ENCODE measurements around the gene GRAP2. TPM values are rescaled to one million over a fixed set of nuclear protein-coding genes. Genes with fewer than 3 reads are reported as not detected.
A peak's percentile ranks its signal among the peaks of the same experiment; 100 is the strongest.
"Not testable (repeated sequence)": the region's sequence is repeated elsewhere in the genome, so short reads cannot be mapped to it uniquely, and the experiment has no call there.

The GRAP2 gene
- total and polyA plus RNA-seq, 11 donors, result 0.24 to 5.0 (median 0.85) TPM; not detected in 1

DNA sequence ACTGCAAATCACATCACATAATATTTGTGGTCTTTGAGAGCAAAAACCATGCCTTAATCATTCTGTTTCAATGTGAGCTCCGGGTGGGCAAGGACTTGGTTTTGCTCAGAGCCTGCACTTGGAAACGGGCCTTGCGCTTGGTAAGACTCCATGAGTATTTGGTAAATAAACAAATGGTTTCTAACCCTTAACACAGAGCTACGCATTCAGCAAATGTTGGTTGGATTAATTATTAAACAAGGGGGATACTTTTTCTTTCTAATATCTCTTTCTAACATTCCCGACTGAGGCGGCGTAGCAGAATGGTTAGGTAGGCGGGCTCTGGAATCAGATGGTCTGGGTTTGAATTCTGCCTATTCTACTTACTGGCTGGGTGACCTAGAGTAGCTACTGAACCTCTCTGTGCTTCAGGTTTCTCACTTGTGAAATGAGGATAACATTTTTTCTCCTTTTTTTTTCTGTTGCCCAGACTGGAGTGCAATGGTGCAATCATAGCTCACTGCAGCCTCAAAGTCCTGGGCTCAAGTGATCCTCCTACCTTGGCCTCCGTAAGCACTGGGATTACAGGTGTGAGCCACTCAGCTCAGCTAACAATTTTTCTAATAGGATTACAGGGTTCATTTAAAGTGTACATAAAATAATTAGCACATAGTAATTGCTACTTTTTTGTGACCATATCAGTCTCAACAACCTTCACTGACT lies 90.4 kb downstream of the GRAP2 start:
- TF ChIP-seq, protein P1, sequence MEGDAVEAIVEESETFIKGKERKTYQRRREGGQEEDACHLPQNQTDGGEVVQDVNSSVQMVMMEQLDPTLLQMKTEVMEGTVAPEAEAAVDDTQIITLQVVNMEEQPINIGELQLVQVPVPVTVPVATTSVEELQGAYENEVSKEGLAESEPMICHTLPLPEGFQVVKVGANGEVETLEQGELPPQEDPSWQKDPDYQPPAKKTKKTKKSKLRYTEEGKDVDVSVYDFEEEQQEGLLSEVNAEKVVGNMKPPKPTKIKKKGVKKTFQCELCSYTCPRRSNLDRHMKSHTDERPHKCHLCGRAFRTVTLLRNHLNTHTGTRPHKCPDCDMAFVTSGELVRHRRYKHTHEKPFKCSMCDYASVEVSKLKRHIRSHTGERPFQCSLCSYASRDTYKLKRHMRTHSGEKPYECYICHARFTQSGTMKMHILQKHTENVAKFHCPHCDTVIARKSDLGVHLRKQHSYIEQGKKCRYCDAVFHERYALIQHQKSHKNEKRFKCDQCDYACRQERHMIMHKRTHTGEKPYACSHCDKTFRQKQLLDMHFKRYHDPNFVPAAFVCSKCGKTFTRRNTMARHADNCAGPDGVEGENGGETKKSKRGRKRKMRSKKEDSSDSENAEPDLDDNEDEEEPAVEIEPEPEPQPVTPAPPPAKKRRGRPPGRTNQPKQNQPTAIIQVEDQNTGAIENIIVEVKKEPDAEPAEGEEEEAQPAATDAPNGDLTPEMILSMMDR (IDR thresholded peaks at IDR 0.05), result no peak
- no peak for TF ChIP-seq POLR2A (IDR thresholded peaks at IDR 0.05)
- Histone ChIP-seq H3K9me3 (no peaks in the 10 kb centered on the region), H3K4me1 (peaks cover 0 to 42% (median 0%) of the 10 kb centered on the region in 12 donors), H3K36me3 (no peaks in the 10 kb centered on the region), H3K4me3 (no peak overlapping the region), H3K27ac (peak overlapping the region in 11 of 12 donors; percentile 15 to 75 (median 63)), H3K27me3 (peaks cover 0 to 35% (median 9%) of the 10 kb centered on the region in 9 donors)
- 85 to 91% (median 88%) methylated on average over 9 of the region's 9 CpGs for WGBS, 4 donors
- DNase-seq (no peak), ATAC-seq (no peak)
- intact Hi-C loops (cut with DNase I), result no loop called here

DNA sequence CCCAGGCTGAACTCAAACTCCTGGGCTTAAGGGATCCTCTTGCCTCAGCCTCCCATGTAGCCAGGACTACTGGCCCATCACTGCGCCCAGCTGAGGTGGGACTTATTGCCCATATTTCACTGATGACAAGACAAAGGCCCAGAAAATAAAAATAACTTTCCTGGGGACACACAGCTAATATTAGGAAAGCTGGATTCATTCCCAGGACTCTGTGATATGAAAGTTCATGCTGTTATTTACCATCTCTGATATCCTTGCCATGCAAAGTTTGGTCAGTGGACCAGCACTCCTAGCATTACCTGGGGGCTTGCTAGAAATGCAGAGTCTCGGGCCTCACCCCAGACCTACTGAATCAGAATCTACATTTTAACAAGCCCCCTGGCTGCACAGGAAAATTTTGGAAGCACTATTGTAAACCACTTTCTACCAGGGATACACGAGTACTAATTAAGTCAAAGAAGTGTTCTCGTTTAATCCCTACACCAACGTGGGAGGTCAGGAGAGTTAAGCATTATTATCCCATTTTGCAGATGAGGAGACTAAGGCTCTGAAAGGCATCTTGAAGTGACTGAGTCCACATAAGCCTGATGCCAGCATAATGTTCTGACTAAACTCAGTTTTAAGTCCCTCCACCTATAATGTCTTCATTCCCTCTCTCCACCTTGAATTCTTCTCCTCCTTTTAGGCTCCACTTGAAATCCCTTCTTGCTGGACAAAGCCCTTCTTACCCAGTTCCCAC lies 91.4 kb downstream of the GRAP2 start:
- 57 to 72% (median 66%) methylated on average over 5 of the region's 5 CpGs for WGBS, 4 donors
- TF ChIP-seq POLR2A (IDR thresholded peaks at IDR 0.05), result no peak
- TF ChIP-seq, protein P1 (IDR thresholded peaks at IDR 0.05), result no peak
- intact Hi-C loops (cut with DNase I), result no loop called here
- no peaks in the 10 kb centered on the region for H3K36me3 ChIP-seq
- H3K4me3 ChIP-seq, result no peak overlapping the region
- peak; percentile 52 to 73 (median 58) for ATAC-seq
- no peak for DNase-seq
- H3K27me3 ChIP-seq, result peaks cover 0 to 45% (median 9%) of the 10 kb centered on the region in 9 donors
- H3K4me1 ChIP-seq, result peaks cover 0 to 42% (median 0%) of the 10 kb centered on the region in 12 donors
- no peaks in the 10 kb centered on the region for H3K9me3 ChIP-seq
- H3K27ac ChIP-seq, result peak overlapping the region in 10 of 12 donors; percentile 2 to 75 (median 64)

DNA sequence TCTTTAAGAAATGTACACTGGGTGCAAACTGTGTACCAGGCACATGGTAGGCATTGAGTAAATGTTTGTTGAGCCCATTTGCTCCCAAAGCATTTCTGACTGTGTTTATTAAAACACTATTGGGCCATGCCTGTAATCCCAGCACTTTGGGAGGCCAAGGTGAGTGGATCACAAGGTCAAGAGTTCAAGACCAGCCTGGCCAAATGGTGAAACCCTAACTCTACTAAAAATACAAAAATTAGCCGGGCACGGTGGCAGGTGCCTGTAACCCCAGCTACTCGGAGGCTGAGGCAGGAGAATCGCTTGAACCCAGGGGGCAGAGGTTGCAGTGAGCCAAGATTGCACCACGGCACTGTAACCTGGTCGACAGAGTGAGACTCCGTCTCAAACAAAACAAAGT lies 92.0 kb downstream of the GRAP2 start:
- intact Hi-C loops (cut with DNase I); H3K4me3 ChIP-seq; H3K9me3 ChIP-seq; DNase-seq; ATAC-seq; H3K36me3 ChIP-seq: not testable (repeated sequence)
- H3K27me3 ChIP-seq, result peaks cover 0 to 48% (median 9%) of the 10 kb centered on the region in 9 donors
- peaks cover 0 to 46% (median 4%) of the 10 kb centered on the region in 12 donors for H3K4me1 ChIP-seq
- H3K27ac ChIP-seq, result peak overlapping the region in 1 of 12 donors; percentile 75
- WGBS, 4 donors, result 89 to 98% (median 95%) methylated on average over 7 of the region's 7 CpGs

DNA sequence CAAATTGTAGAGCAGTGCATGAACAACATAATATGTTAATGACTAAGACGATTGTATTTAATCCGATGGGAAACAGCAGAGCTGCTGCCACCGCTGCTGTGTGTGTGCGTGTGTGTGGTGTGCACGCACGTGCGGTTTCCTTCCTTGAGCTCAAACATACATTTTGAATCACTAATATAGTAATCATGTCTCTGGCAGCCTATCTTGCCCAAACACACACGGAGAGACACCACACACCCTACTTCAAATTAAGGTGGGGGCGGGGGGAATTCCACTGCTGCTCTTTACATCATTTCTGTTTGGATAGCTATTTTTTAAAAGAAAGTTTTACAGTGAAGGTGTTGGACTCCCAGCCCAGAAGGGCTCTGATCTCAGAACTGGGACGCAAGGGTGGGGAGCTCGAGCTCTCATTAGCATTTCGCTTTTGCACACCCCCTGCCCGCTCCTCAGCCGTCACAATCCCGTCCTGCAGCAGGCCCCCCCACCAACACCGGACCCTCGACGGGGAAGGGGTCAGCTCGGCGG lies 93.2 kb downstream of the GRAP2 start:
- Histone ChIP-seq H3K27me3 (peaks cover 0 to 50% (median 9%) of the 10 kb centered on the region in 9 donors), H3K4me3 (peak overlapping the region in 2 of 12 donors; percentile 28 to 32), H3K27ac (no peak overlapping the region), H3K4me1 (peaks cover 0 to 50% (median 7%) of the 10 kb centered on the region in 12 donors), H3K9me3 (no peaks in the 10 kb centered on the region), H3K36me3 (no peaks in the 10 kb centered on the region)
- intact Hi-C loops (cut with DNase I), result no loop called here
- WGBS, 4 donors, result 43 to 52% (median 46%) methylated on average over 20 of the region's 20 CpGs
- TF ChIP-seq, protein P1 (IDR thresholded peaks at IDR 0.05), result no peak
- TF ChIP-seq POLR2A (IDR thresholded peaks at IDR 0.05), result no peak
- ATAC-seq (no peak), DNase-seq (no peak)
